Lung (tissue), 12 donors: ENCODE measurements around the gene SLC16A2. TPM values are rescaled to one million over a fixed set of nuclear protein-coding genes. Genes with fewer than 3 reads are reported as not detected.

Experiments
- ATAC-seq: fragments of 200-7000 bp; cut with Tn5 transposase; one replicate; pipeline ENCODE4 v1.9.1; 2020; ENCODE audit warnings: moderate number of reproducible peaks; ENCODE audit not compliant: insufficient read depth, low FRiP score
- DNase-seq, 3 donors: peaks; one replicate each; pipeline ENCODE4 v3.0.0-alpha.2; 2013 to 2017
- H3K27ac ChIP-seq, 2 donors: one replicate each; pipeline ENCODE4 v1.5.1; 2013; ENCODE audit warnings: mild to moderate bottlenecking in 2 of 2, moderate library complexity in 2 of 2, control low read depth in 1 of 2, inconsistent platforms in 1 of 2, low read depth in 1 of 2, low read length in 1 of 2
- H3K27me3 ChIP-seq, 3 donors: one replicate each; pipeline ENCODE4 v1.5.1; 2013; ENCODE audit warnings: low read length in 2 of 3; ENCODE audit not compliant: control insufficient read depth in 3 of 3, insufficient read depth in 3 of 3
- H3K36me3 ChIP-seq, 4 donors: one replicate each; pipeline ENCODE4 v1.5.1; 2013; ENCODE audit warnings: low read length in 4 of 4, mild to moderate bottlenecking in 1 of 4, moderate library complexity in 1 of 4; ENCODE audit not compliant: control insufficient read depth in 4 of 4, insufficient read depth in 4 of 4
- H3K4me1 ChIP-seq, 5 donors: one replicate each; pipeline ENCODE4 v1.5.1; 2013; ENCODE audit warnings: low read length in 5 of 5, mild to moderate bottlenecking in 2 of 5, moderate library complexity in 1 of 5; ENCODE audit not compliant: control insufficient read depth in 5 of 5, insufficient read depth in 5 of 5
- H3K4me3 ChIP-seq: one replicate; pipeline ENCODE4 v1.5.1; 2013; ENCODE audit warnings: mild to moderate bottlenecking, control low read depth, moderate library complexity
- H3K9ac ChIP-seq, 2 donors: one replicate each; pipeline ENCODE4 v1.5.1; 2013; ENCODE audit warnings: low read length in 2 of 2, control low read depth in 1 of 2; ENCODE audit not compliant: insufficient read depth in 1 of 2
- H3K9me3 ChIP-seq, 4 donors: one replicate each; pipeline ENCODE4 v1.5.1; 2013; ENCODE audit warnings: low read length in 3 of 4, mild to moderate bottlenecking in 1 of 4, moderate library complexity in 1 of 4; ENCODE audit not compliant: control insufficient read depth in 4 of 4, insufficient read depth in 3 of 4
- WGBS, 2 donors: extraction: QIAGEN DNeasy Blood & Tissue Kit; methylation state at CpG; one replicate each; pipeline ENCODE4 v1.1.7; 2013; 5-methylcytosine and 5-hydroxymethylcytosine counted together
- polyA plus RNA-seq, 2 donors: library from polyadenylated mRNA; stranded (reverse); fragments of 200-250 nt; gene quantifications; one replicate each; pipeline ENCODE4 v1.2.1, GENCODE V29; 2013
- total RNA-seq, 2 donors: library from RNA; depleted of rRNA in 1 of 2; stranded (reverse); fragments of >200 nt in 1 of 2; gene quantifications; one replicate each; pipeline ENCODE4 v1.2.1, GENCODE V29; 2014 to 2021
- TF ChIP-seq, protein P1 (sequence below): IDR thresholded peaks from 2 replicates; pipeline ENCODE4 v1.5.1; 2012; ENCODE audit warnings: mild to moderate bottlenecking; ENCODE audit errors: control extremely low read depth, extremely low read depth
- donor health status: control.
- donor health status: control.
- donor health status: Bipolar disorder and iron deficiency.
- donor health status: healthy.
- donor health status: DM: yes; HTN: yes; CAD: no.

SLC16A2 gene
- total and polyA plus RNA-seq, 4 donors: 2.1 to 13.4 (median 8.3) TPM

DNA sequence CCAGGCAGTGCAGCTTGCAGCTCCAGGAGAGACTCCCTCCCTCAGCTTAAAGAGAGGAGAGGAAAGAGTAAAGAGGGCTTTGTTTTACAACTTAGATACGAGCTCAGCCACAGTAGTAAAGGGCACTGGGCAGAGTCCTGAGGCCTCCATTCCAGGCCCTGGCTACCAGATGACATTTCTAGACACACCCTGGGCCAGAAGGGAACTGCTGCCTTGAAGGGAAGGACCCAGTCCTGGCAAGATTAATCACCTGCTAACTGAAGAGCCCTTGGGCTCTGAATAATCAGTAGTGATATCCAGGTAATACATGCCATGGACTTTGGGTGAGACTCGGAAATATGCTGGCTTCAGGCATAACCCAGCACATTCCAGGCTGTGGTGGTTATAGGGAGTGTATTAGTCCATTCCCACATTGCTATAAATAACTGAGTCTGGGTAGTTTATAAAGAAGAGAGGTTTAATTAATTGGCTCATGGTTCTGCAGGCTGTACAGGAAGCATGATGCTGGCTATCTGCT is 15.3 kb upstream of the SLC16A2 start:
- DNase-seq (no peak), ATAC-seq (no peak)
- Histone ChIP-seq H3K27ac (no peak overlapping the region), H3K4me3 (no peak overlapping the region), H3K4me1 (no peaks in the 10 kb centered on the region), H3K36me3 (no peaks in the 10 kb centered on the region), H3K9ac (no peak overlapping the region), H3K9me3 (peaks cover 0 to 6% (median 0%) of the 10 kb centered on the region in 4 donors), H3K27me3 (peaks cover 0 to 3% (median 3%) of the 10 kb centered on the region in 3 donors)
- TF ChIP-seq, protein P1, sequence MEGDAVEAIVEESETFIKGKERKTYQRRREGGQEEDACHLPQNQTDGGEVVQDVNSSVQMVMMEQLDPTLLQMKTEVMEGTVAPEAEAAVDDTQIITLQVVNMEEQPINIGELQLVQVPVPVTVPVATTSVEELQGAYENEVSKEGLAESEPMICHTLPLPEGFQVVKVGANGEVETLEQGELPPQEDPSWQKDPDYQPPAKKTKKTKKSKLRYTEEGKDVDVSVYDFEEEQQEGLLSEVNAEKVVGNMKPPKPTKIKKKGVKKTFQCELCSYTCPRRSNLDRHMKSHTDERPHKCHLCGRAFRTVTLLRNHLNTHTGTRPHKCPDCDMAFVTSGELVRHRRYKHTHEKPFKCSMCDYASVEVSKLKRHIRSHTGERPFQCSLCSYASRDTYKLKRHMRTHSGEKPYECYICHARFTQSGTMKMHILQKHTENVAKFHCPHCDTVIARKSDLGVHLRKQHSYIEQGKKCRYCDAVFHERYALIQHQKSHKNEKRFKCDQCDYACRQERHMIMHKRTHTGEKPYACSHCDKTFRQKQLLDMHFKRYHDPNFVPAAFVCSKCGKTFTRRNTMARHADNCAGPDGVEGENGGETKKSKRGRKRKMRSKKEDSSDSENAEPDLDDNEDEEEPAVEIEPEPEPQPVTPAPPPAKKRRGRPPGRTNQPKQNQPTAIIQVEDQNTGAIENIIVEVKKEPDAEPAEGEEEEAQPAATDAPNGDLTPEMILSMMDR: no peak
- WGBS, 2 donors: 67 to 92% methylated on average over 2 of the region's 2 CpGs

DNA sequence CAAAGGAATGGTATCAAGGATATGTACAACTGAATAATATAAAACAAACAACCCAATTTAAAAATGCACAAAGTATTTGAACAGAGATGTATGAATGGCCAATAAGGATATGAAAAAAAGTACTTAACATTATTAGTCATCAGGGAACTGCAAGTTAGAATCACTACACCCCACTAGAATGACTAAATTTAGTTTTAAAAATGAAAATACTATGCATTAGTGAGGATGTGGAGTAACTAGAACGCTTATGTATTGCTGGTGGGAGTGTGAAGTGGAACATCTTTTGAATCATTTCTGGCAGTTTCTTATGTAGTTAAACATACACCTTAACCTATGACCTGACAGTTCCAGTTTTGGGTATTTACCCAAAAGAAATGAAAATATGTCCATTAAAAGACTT is 13.0 kb upstream of the SLC16A2 start:
- H3K9ac ChIP-seq: no peak overlapping the region
- TF ChIP-seq, protein P1: no peak
- H3K4me1 ChIP-seq: no peaks in the 10 kb centered on the region
- H3K4me3 ChIP-seq: no peak overlapping the region
- no peak for DNase-seq
- no peak overlapping the region for H3K27ac ChIP-seq
- H3K36me3 ChIP-seq: no peaks in the 10 kb centered on the region
- WGBS, 2 donors: 67 to 84% methylated on average over 1 of the region's 1 CpG
- H3K9me3 ChIP-seq: peaks cover 0 to 6% (median 0%) of the 10 kb centered on the region in 4 donors
- ATAC-seq: no peak
- no peaks in the 10 kb centered on the region for H3K27me3 ChIP-seq

DNA sequence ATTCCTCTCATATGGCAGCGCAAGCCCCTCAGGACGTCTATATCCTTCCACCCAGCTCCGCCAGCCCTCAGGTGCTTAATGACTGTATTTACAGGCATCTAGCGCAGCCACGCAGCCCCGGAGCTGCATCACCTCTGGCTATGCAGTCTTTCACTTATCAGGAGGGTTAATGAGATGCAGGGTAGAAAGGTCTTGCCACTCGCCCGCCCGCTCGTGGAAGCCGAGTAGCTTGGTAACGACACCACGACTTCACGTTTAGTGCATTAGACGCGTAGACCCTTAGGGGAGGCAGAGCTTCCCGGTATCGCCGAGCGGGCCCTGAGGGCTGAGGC is 1.5 kb upstream of the SLC16A2 start:
- Histone ChIP-seq H3K4me1 (peaks cover 0 to 13% (median 0%) of the 10 kb centered on the region in 5 donors), H3K36me3 (no peaks in the 10 kb centered on the region), H3K4me3 (no peak overlapping the region), H3K27ac (peak overlapping the region; percentile 7 to 95), H3K9ac (peak overlapping the region in 1 of 2 donors; percentile 75), H3K9me3 (peaks cover 0 to 4% (median 0%) of the 10 kb centered on the region in 4 donors), H3K27me3 (no peaks in the 10 kb centered on the region)
- WGBS, 2 donors: 2 to 46% methylated on average over 12 to 20 of the region's 20 CpGs
- ATAC-seq (no peak), DNase-seq (peak; percentile 12 to 57 (median 45))
- TF ChIP-seq, protein P1: no peak
